ENCODE measurements around the gene MEIS1. TPM values are rescaled to one million over a fixed set of nuclear protein-coding genes. Genes with fewer than 3 reads are reported as not detected.

Gene MEIS1
- total RNA-seq, 1 experiment from 2014 or later: 9.1 TPM

GRCh38 chr2:66506265-66506664, 71.3 kb downstream of the MEIS1 start:
- Histone ChIP-seq H3K4me2 (no peak overlapping the region), H3K36me3 (ENCODE audit: low read depth) (no peaks in the 10 kb centered on the region), H2AFZ (no peak overlapping the region), H3K9me3 (ENCODE audit: insufficient read depth, low read depth) (no peaks in the 10 kb centered on the region), H3K27ac (no peak overlapping the region), H3K27me3 (ENCODE audit: insufficient read depth, low read depth) (no peaks in the 10 kb centered on the region), H4K20me1 (ENCODE audit: insufficient read depth) (no peaks in the 10 kb centered on the region), H3K9me2 (ENCODE audit: insufficient read depth) (no peaks in the 10 kb centered on the region), H3K4me1 (replicated peaks; ENCODE audit: insufficient read depth) (peaks cover 23% of the 10 kb centered on the region), H3F3A (ENCODE audit: insufficient read depth, low read depth) (no peaks in the 10 kb centered on the region; the same call in none of the 2 replicates), H3K4me3 (no peak overlapping the region), H3K79me2 (ENCODE audit: low read depth) (no peaks in the 10 kb centered on the region)
- CTCF ChIA-PET: no interaction called here
- BruUV-seq (replicated peaks): no TSS peak
- no peak for TF ChIP-seq CTCF (conservative IDR thresholded peaks at IDR 0.05)
- TF ChIP-seq EZH2 (IDR thresholded peaks at IDR 0.05; ENCODE audit: low read depth): no peak
- intact Hi-C loops (cut with micrococcal nuclease; ENCODE audit: unreplicated experiment): no loop called here
- DNase-seq: no peak
- POLR2A ChIA-PET (ENCODE audit: unreplicated experiment): no interaction called here

- Histone ChIP-seq H4K20me1 (ENCODE audit: insufficient read depth) (no peaks in the 10 kb centered on the region), H3K27ac (no peak overlapping the region), H3K9me3 (ENCODE audit: insufficient read depth, low read depth) (no peaks in the 10 kb centered on the region), H3K9me2 (ENCODE audit: insufficient read depth) (no peaks in the 10 kb centered on the region), H3K4me1 (replicated peaks; ENCODE audit: insufficient read depth) (peaks cover 23% of the 10 kb centered on the region), H3K27me3 (ENCODE audit: insufficient read depth, low read depth) (no peaks in the 10 kb centered on the region), H3K4me3 (no peak overlapping the region), H3K36me3 (ENCODE audit: low read depth) (no peaks in the 10 kb centered on the region), H2AFZ (no peak overlapping the region), H3K79me2 (ENCODE audit: low read depth) (no peaks in the 10 kb centered on the region), H3F3A (ENCODE audit: insufficient read depth, low read depth) (no peaks in the 10 kb centered on the region; the same call in none of the 2 replicates), H3K4me2 (no peak overlapping the region; the same call in 1 of the 2 replicates)
- POLR2A ChIA-PET (ENCODE audit: unreplicated experiment): no interaction called here
- DNase-seq: no peak
- TF ChIP-seq EZH2 (IDR thresholded peaks at IDR 0.05; ENCODE audit: low read depth) (no peak), CTCF (conservative IDR thresholded peaks at IDR 0.05) (no peak)
- CTCF ChIA-PET: no interaction called here
- BruUV-seq (replicated peaks): no TSS peak
- intact Hi-C loops (cut with micrococcal nuclease; ENCODE audit: unreplicated experiment): loop anchor here (2.0 kb wide), 1 partner anchor 13 kb away; no protein-coding TSS in a partner anchor
Measured at GRCh38 chr2:66507673-66508201, 72.8 kb downstream of the MEIS1 start.

- no peaks in the 10 kb centered on the region for H4K20me1 ChIP-seq (ENCODE audit: insufficient read depth)
- peak; percentile 11 to 40 for DNase-seq
- no peaks in the 10 kb centered on the region for H3K9me2 ChIP-seq (ENCODE audit: insufficient read depth)
- BruUV-seq (replicated peaks): no TSS peak
- H3K36me3 ChIP-seq (ENCODE audit: low read depth): no peaks in the 10 kb centered on the region
- no peaks in the 10 kb centered on the region for H3K9me3 ChIP-seq (ENCODE audit: insufficient read depth, low read depth)
- H3K27me3 ChIP-seq (ENCODE audit: insufficient read depth, low read depth): no peaks in the 10 kb centered on the region
- TF ChIP-seq EZH2 (IDR thresholded peaks at IDR 0.05; ENCODE audit: low read depth): no peak
- TF ChIP-seq CTCF (conservative IDR thresholded peaks at IDR 0.05): no peak
- intact Hi-C loops (cut with micrococcal nuclease; ENCODE audit: unreplicated experiment): loop anchor here (1.0 to 2.0 kb wide), 2 partner anchors 14 to 74 kb away; no protein-coding TSS in a partner anchor
- H3K4me1 ChIP-seq (replicated peaks; ENCODE audit: insufficient read depth): peaks cover 23% of the 10 kb centered on the region
- peak overlapping the region; percentile 43 for H3K4me2 ChIP-seq
- ChIA-PET POLR2A (ENCODE audit: unreplicated experiment) (no interaction called here), CTCF (no interaction called here)
- no peak overlapping the region for H3K4me3 ChIP-seq
- H3K79me2 ChIP-seq (ENCODE audit: low read depth): no peaks in the 10 kb centered on the region
- H3F3A ChIP-seq (ENCODE audit: insufficient read depth, low read depth): no peaks in the 10 kb centered on the region; the same call in none of the 2 replicates
- H2AFZ ChIP-seq: no peak overlapping the region
- peak overlapping the region; percentile 68 for H3K27ac ChIP-seq
Measured at GRCh38 chr2:66508484-66509071, 73.7 kb downstream of the MEIS1 start.
